Hepatic stellate cell (primary cell): ENCODE data around the gene RPL38.
"Not testable (repeated sequence)": the region's sequence is repeated elsewhere in the genome, so short reads cannot be mapped to it uniquely, and the experiment has no call there.

Source experiments
- DNase-seq: peaks from one replicate; pipeline ENCODE4 v3.0.0; 2011; ENCODE audit warnings: low spot score

Gene RPL38

DNA sequence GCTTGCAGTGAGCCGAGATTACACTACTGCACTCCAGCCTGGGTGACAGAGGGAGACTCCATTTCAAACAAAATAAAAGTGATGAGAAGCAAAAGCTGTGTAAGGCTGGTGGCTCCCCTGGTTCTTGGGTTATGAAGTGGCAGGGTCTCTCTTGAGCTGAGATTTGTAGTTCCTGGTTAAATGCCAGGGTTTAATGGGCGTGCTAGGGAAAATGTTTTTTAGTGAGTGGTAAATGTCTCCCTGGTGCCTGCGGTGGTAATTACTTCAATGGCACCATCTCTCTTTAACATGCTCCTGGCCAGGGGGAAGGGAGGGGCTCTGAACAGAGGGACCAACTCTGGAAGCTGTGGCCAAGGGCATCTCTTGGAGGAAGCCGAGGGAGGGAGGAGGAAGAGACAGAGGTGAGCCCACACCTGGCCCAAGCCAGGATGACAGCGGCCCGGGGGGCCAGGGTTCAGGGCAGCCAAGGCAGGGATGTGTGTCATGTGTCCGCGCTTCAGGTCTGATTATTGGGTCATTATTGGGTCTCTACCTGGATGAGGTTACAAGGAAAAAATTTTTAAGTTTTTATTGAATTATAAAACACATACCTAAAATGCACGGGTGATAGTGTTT lies 17.8 kb upstream of the RPL38 start:
- no peak for DNase-seq

DNA sequence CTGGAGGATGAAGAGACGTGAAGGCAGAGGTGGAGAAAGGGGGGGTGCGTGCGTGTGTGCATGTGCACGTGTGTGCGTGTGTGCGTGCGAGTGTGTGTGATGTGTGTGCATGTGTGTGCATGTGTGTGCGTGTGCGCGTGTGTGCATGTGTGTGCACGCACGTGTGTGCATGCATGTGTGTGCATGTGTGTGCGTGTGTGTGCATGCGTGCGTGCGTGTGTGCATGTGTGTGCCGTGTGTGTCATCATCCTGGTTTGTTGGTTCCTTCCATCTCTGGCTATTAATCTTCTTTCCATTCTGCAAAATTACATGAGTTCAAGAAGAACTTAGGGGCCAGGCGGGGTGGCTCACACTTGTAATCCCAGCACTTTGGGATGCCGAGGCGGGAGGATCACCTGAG lies 17.0 kb upstream of the RPL38 start:
- no peak for DNase-seq

DNA sequence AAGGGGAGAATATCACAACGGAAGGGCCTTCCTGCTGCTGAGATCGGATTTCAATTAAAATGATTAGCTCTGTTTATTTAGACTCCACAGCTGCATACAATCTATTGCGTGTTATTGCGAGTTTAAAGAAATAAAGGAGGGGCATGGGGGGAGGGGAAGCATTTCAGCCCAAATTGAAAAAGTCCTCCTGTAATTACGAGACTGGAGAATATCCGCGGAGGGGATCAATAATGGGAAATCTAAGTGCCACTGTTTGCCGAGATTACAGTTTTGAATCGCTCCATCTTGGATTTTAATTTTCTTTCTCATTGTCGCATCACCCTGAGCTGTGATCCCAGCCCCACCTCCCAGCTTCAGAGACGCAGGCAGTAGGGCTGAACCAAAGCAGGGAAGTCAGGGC lies 15.7 kb upstream of the RPL38 start:
- DNase-seq, result no peak

DNA sequence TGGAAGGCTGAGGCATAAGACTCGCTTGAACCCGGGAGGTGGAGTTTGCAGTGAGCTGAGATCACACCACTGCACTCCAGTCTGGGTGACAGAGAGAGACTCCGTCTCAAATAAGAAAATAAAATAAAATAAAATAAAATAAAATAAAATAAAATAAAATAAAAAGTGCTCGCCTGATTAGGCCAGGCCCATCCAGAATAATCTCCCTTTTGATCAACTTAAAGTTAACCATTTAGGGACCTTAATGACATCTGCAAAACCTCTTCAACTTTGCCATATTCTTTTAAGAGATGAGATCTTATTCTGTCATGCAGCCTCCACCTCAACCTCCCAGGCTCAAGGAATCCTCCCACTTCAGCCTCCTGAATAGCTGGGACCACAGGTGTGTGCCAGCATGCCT lies 14.8 kb upstream of the RPL38 start:
- DNase-seq, result not testable (repeated sequence)

DNA sequence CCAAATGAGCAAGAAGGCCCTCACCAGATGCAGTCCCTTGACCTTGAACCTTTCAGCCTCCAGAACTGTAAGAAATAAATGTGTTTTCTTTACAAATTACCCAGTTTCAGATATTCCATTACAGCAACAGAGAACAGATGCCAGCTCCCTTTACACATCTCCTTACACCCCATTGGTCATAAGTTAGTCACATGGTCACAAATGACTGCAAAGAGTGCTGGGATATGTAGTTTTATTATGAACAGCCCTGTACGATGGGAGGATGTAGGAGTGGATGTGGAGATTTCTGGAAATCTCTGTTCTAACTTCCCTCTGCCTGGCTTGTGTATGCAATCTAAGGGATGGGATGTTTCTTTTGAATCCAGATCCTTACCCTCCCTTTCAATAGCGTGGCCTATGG lies 13.3 kb upstream of the RPL38 start:
- DNase-seq, result peak; percentile 69

DNA sequence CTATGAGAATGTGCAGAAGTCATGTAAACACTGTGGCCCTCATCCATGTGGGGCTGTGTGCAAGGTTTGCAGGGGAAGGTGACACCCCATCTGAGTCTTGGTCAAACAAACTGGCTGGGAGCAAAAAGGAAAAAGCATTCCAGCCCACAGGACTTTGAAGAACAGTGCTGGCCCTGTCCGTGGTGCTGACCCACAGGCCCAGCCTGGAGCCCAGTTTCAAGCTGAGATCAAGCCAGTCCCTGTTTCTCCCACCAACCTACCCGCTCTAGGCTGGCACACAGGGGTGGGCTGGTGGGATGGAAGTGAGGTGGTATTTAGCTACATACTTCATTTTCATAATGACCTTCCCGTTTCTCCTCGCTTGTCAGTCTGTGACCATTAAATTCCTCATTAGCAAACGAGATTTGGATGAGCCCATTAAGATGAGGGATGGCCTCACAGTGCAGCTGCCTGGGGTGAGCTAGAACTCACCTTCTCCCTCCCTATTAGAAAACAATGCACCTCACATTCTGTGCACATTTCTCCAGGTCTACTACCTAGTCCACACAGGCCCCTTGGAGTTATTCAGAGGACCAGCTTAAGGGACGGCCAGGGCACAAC lies 12.6 kb upstream of the RPL38 start:
- DNase-seq, result no peak

DNA sequence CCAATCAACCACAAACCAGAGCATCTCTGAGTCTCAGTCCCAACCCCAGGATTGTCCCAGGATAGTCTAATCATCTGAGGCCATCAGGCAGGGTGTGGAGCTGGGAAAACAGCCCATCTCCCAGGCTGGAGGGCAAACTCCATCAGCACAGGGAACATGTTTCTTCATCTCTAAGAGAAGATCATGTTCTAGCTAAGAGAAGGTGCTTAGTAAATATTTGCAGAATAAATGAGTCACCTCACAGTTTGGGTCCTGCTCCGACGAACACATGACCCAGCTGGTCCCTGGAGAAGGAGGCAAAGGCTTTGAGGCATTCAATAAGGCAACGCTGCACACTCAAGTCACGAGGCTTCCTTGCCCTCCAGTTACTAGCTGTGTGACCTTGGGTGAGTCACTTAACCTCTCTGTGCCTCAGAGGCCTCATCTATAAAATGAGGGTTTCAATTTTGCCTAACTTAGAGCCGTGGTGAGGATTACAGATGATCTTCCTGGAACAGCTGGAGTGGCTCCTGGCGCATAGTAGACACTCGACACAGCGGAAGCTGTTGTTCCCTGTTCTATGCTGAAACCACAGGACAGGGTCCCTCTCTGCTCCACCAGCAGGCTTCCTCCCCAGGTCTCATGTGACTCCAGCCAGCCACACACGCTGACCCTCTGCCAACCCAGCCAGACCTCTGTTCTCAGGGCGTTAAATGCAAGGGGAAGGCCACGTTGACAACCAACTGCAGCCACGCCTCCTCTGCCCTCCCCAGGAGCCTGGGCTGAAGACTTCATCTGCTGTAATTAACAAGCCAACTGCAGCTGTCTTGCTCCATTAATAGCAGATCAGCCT lies 10.3 kb upstream of the RPL38 start:
- DNase-seq, result no peak

DNA sequence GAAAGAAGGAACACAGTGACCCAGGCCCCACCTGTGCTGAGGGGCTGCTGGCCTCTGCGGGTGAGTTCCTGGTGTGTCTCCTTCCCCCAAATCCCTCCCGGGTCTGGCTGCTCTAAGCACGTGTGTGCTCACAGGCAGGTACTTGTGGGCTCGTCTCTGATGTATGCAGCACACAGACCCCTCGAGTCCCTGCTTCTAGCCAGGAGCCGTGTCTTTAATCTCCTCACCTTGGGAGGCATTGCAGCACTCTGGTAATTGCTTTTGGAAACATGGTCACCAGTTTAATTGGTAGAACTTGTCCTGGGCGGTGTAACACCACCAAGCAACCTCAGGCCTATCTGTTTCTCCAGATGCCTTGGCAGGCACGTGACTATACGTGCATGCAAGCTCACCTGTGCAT lies 8.8 kb upstream of the RPL38 start:
- DNase-seq, result no peak

DNA sequence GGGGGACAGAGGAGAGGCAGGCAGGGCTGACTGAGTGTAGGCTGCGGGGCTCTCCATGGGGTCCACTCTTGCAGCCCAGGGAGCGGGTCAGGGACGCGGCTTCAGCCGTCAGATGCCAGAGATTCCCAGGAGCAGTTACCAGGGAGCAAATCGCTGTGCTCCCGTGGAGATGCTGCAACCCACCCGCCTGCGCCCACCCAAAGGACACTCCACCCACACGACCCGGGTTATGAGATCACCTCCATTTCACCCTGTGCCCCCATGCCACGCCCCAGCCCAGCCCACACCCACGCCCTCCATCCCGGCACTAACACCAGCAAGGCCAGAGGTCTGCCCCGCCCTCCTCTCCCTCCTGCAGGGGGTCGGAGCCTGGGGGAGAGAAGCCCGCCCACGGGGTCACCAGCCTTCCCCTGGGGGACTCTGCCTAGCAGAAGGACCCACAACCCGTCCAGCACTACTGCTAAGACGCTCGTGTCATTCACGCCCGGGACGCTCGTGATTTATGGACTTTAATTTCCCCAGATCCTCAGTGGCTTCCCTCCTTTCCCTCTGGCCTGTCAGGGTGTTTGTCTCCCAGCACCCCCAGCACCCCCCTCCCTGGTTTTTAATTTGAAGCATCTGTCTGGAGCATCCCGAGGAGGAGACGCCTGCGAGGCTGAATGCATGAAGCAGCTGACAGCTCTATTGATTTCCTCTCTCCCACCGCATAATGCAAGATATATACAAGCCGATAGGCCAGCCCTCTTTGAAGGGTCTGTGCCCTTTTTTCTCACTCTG lies 6.7 kb upstream of the RPL38 start:
- DNase-seq, result no peak

DNA sequence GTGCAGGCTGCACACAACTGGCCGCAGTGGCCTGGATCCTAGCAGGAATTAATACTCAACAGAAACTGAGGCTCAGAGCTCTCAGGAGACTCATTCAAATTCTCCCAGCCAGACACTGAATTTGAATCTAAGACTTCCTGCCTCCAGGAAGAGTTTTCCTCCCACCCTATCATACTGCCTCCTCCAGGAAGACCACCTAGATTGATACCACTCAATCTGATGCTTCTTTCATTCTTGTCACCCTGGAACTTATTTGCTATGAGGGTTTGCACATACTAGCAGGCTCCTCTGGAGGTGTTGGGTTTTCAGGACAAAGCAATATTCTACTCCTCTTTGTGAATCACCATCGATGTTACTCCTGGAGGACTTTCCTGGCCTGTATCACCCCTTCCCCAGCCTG lies 5.7 kb upstream of the RPL38 start:
- DNase-seq, result no peak

DNA sequence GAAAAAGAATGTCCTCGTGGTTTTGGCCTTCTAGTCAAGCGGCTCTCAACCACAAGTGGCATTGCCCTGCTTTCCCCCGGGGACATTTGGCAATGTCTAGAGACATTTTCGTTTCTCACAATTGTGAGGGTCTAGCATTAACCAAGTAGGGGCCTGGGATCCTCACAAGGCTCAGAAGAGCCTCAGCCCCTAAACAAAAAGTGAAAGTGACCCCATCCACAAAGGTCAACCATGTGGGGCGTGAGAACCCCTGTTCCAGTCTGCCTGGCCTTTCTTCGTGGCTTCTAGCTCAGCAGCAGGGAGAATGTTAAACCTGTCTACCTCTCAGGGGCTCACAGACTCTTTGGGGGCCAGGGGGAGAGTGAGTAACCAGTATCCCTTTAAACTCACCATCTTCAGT lies 4.8 kb upstream of the RPL38 start:
- no peak for DNase-seq

DNA sequence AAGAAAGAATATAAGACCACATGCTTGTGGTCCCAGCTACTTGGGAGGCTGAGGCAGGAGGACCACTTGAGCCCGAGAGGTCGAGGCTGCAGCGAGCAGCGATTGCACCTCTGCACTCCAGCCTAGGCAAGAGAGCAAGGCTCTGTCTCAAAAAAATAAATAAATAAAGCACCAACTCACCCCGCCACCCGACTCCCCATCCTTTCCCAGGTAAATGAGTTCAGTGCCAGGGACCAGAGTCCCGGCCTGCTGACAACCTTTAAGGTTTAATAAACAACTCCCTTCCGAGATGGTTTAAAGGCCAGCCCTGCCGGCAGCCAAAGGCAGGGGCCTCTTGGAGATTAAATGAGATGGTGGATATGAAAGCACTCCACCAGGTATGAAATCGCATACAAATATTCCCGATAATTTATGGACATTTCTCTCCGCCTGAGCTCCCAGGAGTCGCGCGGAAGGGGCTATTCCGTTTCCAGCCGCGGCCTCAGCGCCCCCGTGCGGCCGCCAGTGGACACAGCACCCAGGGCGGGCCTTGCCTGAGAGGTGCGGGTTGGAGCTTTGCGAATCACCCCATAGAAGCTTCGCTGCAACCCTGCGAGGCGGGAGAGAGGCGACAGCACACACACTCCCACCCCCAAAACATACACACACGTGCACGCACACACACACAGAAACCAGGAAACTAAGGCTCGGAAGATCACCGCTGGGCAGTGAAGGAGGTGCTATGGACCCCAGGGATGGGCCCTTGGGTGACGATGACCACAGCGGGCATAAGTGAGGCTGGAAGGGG lies 4.0 kb upstream of the RPL38 start:
- peak; percentile 82 for DNase-seq

DNA sequence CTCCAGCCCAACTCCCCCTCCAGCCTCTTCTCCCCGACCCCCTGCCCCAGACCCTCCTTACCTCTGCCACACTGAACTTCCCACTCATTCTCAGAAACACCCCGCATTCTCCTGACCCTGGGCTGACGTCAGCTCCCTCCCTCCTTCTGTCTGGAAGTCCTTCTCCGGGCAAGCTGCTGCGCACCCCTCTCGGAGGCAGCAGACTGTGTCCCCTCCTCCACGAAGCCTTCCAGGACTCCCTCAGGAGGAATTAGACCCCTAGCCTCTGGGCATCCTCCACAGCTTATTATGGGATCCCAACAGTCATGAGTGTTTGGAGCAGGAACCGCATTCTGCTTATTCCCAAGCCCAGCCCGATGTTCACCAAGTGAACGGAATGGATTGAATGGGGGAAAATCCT lies 3.4 kb upstream of the RPL38 start:
- DNase-seq, result no peak

DNA sequence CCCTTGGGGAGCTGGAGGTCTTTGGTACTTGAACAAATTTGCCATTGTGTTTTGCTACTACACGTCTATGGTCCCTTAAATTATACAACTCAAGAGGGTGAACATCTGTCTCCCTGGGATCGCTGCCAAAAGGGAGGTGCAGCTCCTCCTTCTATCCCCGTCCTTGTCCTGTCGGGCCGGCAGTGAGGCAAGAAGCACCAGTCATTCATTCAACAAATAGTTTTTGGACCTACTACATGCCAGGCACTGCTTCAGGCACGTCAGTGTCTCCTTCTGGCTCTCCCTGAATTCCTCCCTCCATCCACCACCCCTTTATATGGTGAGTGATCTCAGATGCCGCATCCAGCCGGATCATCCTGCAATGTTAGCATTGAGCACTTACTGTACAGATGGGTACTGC lies 2.2 kb upstream of the RPL38 start:
- no peak for DNase-seq

DNA sequence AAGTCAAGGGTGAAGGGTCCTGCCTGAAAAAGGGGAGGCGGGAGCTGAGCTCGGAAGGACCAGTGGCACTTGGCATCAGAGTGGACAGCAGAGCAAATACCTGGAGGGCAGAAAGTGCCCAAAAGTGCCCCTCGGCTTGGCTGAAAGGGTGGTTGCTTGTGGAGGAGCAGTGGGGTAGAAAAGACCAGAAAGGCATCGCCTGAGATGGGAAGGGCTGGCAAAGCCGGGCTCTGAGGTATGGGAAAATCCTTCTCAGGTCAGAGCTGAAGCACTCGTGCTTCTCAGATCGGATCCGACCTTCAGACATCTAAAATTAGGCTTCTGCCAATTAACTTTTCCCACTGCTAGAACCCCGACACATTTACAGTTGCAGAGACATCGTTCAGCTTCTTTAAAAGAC lies 1.5 kb upstream of the RPL38 start:
- no peak for DNase-seq

DNA sequence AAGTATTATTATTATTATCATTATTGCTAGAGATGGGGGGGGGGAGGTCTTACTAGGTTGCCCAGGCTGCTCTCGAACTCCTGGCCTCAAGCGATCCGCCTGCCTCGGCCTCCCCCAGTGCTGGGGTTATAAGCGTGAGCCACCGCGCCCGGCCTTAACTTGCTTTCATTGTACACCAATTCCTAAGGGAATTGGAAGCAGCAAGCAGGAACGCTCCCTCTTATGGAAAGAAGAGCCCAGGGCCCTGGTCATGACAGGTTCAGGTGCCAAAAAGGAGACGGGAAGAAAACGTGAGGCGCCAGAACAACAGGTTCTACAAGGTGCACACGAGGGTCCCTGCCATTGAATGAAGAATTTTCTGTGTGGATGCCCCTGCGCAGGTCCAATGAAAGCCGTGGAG lies 540 bp upstream of the RPL38 start:
- no peak for DNase-seq

DNA sequence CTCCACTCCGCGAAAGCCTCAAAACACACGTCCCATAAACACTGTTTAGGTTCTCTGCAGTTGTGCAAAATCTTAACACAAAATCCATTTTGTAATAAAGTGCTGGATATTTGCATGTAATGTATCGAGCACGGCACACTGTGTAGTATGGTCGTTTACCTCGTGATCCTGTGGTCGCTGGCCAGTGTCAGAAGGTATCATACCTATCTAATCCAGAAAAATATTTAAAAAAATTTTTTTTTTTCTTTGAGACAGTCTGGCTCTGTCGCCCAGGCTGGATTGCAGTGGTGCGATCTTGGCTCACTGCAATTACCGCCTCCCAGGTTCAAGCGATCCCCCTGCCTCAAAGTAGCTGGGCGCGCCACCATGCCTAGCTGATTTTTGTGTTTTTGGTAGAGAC lies 996 bp downstream of the RPL38 start:
- no peak for DNase-seq

DNA sequence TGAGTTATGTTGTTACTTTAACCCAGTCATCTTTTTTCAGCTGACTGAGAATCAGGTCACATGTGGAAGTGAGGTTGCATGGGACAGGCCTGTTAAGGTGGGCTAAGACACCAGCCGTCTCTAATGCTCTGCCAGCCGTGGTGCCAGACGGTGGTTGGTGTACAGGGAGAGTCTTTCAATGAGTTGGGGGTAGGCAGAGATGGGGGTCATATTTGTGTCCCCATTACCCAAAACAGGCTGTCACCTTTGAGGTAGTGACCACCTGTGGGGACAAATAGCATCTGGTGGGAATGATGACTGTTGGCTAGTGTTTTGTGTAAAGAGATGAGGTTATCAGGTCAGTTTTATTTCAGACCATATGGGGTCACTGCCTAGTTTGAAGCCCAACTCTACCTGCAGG lies 1.8 kb downstream of the RPL38 start:
- DNase-seq, result no peak

DNA sequence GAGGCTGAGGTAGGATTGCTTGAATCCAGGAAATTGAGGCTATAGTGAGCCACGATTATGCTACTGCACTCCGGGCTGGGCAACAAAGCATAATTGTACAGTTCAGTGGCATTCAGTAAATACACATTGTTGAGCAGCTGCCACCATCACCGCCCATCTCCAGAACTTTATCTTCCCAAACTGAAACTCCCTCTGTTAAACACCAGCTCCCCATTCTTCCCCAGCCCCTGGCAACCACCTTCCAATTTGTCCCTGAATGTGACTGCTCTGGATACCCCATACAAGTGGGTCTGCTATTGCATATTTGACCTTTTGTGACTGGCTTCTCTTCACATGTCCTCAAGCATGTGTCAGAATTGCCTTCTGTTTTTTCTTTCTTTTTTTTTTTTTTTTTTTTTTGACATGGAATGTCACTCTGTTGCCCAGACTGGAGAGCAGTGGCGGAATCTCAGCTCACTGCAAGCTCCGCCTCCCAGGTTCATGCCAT lies 2.9 kb downstream of the RPL38 start:
- DNase-seq, result no peak

DNA sequence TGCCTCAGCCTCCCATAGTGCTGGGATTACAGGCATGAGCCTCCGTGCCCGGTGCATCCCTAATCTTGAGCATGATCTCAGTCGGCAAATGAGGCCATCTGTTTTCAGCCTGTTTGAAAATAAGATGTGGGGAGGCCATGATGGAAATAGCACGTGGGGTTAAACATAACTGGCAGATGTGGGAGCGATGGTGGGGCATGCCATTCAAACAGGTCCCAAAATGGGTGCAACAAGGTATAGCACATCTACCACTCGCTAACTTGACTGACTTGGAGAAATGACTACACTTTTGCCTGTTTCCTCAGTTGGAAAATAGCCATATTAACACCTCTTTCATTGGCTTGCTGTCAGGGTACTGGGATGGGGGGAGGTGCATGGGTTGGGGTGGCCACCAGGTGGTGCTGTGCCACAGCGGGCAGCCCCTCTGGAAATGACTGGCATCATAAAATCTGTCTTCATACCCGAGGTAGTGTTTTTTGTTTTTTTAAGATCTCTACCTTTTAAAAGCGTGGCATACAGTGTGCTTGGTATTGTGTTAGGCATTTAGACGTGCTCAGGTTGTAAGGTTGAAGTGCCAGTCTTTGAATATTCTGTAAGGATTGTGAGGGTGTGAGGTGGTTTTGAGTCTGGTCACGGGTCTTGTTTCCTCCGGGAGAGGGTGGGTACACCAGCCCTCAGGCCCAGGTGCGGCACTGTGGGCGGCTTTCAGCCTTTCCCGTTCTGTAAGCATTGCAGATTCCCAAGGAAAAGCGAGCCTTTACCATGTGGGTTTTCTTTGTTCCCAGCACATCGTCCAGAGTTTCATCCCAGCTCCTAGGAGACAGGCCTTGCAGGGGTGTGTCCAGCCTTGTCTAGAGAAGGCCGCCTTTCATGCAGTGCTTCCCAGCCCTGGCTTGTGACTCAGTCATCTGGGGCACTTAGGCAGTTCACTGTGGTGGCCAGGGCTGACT lies 7.0 kb downstream of the RPL38 start:
- peak; percentile 91 for DNase-seq
